Liver (tissue), 3 donors: ENCODE data around the gene GPX3.

Source experiments
- ATF3 ChIP-seq: IDR thresholded peaks from 2 replicates; pipeline ENCODE4 v1.6.1; 2016; ENCODE audit warnings: antibody characterized with exemption
- EGR1 ChIP-seq, 2 donors: IDR thresholded peaks; 2 replicates each; pipeline ENCODE4 v1.6.1; 2016 to 2018; ENCODE audit warnings: antibody characterized with exemption in 2 of 2, low read depth in 2 of 2
- FOXA2 ChIP-seq: IDR thresholded peaks from 2 replicates; pipeline ENCODE4 v1.6.1; 2016; ENCODE audit warnings: antibody characterized with exemption
- GABPA ChIP-seq, 2 donors: IDR thresholded peaks in 1 of 2; conservative IDR thresholded peaks in 1 of 2; 2 replicates each; pipeline ENCODE4 v1.6.1; 2016; ENCODE audit warnings: antibody characterized with exemption in 2 of 2, mild to moderate bottlenecking in 1 of 2, moderate library complexity in 1 of 2
- JUND ChIP-seq, 2 donors: IDR thresholded peaks; 2 replicates each; pipeline ENCODE4 v1.6.1; 2016; ENCODE audit warnings: antibody characterized with exemption in 2 of 2
- NR2F2 ChIP-seq: IDR thresholded peaks from 2 replicates; pipeline ENCODE4 v1.6.1; 2016; ENCODE audit warnings: antibody characterized with exemption
- RAD21 ChIP-seq, 2 donors: IDR thresholded peaks; 2 replicates each; pipeline ENCODE4 v1.6.1; 2016; ENCODE audit warnings: antibody characterized with exemption in 2 of 2, mild to moderate bottlenecking in 2 of 2
- RXRA ChIP-seq, 2 donors: IDR thresholded peaks; 2 replicates each; pipeline ENCODE4 v1.6.1; 2017 to 2018; ENCODE audit warnings: antibody characterized with exemption in 2 of 2, mild to moderate bottlenecking in 1 of 2
- TAF1 ChIP-seq: conservative IDR thresholded peaks from 2 replicates; pipeline ENCODE4 v1.6.1; 2016; ENCODE audit warnings: antibody characterized with exemption, mild to moderate bottlenecking
- YY1 ChIP-seq: IDR thresholded peaks from 2 replicates; pipeline ENCODE4 v1.6.1; 2016; ENCODE audit warnings: antibody characterized with exemption, mild to moderate bottlenecking
- TF ChIP-seq, protein P1 (sequence below): fragments of 150-350 bp; IDR thresholded peaks from 2 replicates; pipeline ENCODE4 v1.5.1; 2017; ENCODE audit warnings: improper control_type of control experiment, low read depth, low read length; ENCODE audit not compliant: missing input control
- TF ChIP-seq, protein P2 (sequence below): IDR thresholded peaks from 2 replicates; pipeline ENCODE4 v1.6.1; 2016; ENCODE audit warnings: antibody characterized with exemption
- TF ChIP-seq, protein P3 (sequence below): IDR thresholded peaks from 2 replicates; pipeline ENCODE4 v1.6.1; 2016; ENCODE audit warnings: antibody characterized with exemption
- TF ChIP-seq, protein P4 (sequence below): IDR thresholded peaks from 2 replicates; pipeline ENCODE4 v1.6.1; 2016; ENCODE audit warnings: antibody characterized with exemption, mild to moderate bottlenecking
- donor health status: healthy.
- donor health status: healthy.

DNA sequence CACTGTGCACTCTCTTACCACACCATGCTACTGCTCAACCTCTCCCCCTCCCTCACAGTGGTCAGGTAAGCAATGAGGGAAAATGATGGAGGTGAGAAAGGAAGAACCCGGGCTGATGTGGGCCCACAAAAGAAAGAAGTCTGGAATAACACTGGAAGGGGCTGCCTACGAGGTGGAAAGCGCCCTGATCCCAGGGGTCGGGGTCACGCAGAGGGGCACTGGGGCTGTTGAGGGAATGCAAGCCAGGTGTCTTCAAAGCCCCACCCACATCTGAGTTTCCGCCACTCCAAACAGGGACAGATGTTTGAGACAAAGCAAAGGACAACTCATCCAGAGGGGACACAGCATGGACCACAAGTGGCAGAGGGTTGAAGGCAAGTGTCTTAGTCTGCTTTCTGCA lies 56.2 kb downstream of the GPX3 start:
- TF ChIP-seq, protein P1, sequence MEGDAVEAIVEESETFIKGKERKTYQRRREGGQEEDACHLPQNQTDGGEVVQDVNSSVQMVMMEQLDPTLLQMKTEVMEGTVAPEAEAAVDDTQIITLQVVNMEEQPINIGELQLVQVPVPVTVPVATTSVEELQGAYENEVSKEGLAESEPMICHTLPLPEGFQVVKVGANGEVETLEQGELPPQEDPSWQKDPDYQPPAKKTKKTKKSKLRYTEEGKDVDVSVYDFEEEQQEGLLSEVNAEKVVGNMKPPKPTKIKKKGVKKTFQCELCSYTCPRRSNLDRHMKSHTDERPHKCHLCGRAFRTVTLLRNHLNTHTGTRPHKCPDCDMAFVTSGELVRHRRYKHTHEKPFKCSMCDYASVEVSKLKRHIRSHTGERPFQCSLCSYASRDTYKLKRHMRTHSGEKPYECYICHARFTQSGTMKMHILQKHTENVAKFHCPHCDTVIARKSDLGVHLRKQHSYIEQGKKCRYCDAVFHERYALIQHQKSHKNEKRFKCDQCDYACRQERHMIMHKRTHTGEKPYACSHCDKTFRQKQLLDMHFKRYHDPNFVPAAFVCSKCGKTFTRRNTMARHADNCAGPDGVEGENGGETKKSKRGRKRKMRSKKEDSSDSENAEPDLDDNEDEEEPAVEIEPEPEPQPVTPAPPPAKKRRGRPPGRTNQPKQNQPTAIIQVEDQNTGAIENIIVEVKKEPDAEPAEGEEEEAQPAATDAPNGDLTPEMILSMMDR = no peak
- TF ChIP-seq ATF3 (no peak), YY1 (no peak), TAF1 (no peak), JUND (IDR thresholded peaks at IDR 0.05) (no peak), RAD21 (IDR thresholded peaks at IDR 0.05) (no peak), EGR1 (IDR thresholded peaks at IDR 0.05; ENCODE audit: low read depth in 2 of 2) (no peak), RXRA (IDR thresholded peaks at IDR 0.05) (no peak), GABPA (IDR thresholded peaks at IDR 0.05 in 1 of 2, conservative IDR thresholded peaks at IDR 0.05 in 1 of 2) (no peak), FOXA2 (no peak), NR2F2 (no peak)
- TF ChIP-seq, protein P2, sequence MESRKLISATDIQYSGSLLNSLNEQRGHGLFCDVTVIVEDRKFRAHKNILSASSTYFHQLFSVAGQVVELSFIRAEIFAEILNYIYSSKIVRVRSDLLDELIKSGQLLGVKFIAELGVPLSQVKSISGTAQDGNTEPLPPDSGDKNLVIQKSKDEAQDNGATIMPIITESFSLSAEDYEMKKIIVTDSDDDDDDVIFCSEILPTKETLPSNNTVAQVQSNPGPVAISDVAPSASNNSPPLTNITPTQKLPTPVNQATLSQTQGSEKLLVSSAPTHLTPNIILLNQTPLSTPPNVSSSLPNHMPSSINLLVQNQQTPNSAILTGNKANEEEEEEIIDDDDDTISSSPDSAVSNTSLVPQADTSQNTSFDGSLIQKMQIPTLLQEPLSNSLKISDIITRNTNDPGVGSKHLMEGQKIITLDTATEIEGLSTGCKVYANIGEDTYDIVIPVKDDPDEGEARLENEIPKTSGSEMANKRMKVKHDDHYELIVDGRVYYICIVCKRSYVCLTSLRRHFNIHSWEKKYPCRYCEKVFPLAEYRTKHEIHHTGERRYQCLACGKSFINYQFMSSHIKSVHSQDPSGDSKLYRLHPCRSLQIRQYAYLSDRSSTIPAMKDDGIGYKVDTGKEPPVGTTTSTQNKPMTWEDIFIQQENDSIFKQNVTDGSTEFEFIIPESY = no peak
- TF ChIP-seq, protein P3, sequence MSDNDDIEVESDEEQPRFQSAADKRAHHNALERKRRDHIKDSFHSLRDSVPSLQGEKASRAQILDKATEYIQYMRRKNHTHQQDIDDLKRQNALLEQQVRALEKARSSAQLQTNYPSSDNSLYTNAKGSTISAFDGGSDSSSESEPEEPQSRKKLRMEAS = no peak
- TF ChIP-seq, protein P4, sequence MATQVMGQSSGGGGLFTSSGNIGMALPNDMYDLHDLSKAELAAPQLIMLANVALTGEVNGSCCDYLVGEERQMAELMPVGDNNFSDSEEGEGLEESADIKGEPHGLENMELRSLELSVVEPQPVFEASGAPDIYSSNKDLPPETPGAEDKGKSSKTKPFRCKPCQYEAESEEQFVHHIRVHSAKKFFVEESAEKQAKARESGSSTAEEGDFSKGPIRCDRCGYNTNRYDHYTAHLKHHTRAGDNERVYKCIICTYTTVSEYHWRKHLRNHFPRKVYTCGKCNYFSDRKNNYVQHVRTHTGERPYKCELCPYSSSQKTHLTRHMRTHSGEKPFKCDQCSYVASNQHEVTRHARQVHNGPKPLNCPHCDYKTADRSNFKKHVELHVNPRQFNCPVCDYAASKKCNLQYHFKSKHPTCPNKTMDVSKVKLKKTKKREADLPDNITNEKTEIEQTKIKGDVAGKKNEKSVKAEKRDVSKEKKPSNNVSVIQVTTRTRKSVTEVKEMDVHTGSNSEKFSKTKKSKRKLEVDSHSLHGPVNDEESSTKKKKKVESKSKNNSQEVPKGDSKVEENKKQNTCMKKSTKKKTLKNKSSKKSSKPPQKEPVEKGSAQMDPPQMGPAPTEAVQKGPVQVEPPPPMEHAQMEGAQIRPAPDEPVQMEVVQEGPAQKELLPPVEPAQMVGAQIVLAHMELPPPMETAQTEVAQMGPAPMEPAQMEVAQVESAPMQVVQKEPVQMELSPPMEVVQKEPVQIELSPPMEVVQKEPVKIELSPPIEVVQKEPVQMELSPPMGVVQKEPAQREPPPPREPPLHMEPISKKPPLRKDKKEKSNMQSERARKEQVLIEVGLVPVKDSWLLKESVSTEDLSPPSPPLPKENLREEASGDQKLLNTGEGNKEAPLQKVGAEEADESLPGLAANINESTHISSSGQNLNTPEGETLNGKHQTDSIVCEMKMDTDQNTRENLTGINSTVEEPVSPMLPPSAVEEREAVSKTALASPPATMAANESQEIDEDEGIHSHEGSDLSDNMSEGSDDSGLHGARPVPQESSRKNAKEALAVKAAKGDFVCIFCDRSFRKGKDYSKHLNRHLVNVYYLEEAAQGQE = no peak
